GM12875 (cell line): ENCODE results near the gene NES.

Experiments
- H3K4me3 ChIP-seq: one replicate; pipeline ENCODE4 v1.5.1; 2011; ENCODE audit warnings: low read depth, low read length, control low read depth
- TF ChIP-seq, protein P1 (sequence below): IDR thresholded peaks from 2 replicates; pipeline ENCODE4 v1.5.1; 2011; ENCODE audit warnings: low read depth, mild to moderate bottlenecking, control low read depth, inconsistent platforms, low read length, moderate library complexity, borderline replicate concordance; ENCODE audit not compliant: insufficient read depth

NES gene

DNA sequence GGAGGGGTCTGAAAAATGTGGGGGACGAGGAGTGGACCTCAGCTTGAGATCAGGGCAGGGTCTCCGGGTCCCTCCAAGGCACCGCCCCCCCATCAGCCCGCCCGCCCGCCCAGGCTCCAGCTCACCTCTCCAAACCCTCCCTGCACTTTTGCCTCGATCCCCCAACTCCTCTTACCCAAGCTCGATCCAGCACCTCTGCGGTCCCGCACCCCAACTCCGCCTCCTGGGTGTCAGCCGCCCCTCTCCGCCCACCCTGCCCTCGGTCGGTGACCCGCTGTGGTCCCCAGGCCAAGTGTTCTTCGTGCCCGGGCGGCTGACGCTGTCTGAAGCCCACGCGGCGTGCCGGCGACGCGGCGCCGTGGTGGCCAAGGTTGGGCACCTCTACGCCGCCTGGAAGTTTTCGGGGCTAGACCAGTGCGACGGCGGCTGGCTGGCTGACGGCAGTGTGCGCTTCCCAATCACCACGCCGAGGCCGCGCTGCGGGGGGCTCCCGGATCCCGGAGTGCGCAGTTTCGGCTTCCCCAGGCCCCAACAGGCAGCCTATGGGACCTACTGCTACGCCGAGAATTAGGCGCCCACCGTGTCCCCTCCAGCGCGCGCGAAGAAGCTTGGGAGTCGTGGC is 52.3 kb downstream of the NES start:
- H3K4me3 ChIP-seq: peak overlapping the region; percentile 42
- TF ChIP-seq, protein P1, sequence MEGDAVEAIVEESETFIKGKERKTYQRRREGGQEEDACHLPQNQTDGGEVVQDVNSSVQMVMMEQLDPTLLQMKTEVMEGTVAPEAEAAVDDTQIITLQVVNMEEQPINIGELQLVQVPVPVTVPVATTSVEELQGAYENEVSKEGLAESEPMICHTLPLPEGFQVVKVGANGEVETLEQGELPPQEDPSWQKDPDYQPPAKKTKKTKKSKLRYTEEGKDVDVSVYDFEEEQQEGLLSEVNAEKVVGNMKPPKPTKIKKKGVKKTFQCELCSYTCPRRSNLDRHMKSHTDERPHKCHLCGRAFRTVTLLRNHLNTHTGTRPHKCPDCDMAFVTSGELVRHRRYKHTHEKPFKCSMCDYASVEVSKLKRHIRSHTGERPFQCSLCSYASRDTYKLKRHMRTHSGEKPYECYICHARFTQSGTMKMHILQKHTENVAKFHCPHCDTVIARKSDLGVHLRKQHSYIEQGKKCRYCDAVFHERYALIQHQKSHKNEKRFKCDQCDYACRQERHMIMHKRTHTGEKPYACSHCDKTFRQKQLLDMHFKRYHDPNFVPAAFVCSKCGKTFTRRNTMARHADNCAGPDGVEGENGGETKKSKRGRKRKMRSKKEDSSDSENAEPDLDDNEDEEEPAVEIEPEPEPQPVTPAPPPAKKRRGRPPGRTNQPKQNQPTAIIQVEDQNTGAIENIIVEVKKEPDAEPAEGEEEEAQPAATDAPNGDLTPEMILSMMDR: no peak

DNA sequence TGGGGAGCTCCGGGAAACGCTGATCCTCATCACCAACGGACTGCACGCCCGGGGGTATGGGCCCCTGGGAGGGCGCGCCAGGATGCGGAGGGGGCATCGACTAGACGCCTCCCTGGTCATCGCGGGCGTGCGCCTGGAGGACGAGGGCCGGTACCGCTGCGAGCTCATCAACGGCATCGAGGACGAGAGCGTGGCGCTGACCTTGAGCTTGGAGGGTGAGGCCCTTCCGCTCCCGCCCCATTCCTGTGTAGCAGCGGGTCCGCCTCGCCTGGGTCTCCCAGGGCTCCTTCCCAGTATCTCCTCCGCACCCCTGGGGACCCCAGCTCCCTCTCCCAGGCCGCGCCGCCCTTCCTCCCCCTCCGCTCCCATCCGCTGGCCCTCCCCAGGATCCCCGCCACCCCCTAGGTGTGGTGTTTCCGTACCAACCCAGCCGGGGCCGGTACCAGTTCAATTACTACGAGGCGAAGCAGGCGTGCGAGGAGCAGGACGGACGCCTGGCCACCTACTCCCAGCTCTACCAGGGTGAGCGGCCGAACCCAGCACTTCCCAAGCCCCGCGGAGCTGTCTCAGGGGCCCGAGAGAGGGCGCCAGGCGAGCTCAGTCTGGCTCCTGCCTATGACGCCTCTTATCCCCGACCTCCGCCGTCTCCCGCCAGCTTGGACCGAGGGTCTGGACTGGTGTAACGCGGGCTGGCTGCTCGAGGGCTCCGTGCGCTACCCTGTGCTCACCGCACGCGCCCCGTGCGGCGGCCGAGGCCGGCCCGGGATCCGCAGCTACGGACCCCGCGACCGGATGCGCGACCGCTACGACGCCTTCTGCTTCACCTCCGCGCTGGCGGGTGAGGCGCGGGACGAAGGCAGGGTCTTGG is 53.0 kb downstream of the NES start:
- H3K4me3 ChIP-seq: peak overlapping the region; percentile 42
- TF ChIP-seq, protein P1: peak; percentile 65

DNA sequence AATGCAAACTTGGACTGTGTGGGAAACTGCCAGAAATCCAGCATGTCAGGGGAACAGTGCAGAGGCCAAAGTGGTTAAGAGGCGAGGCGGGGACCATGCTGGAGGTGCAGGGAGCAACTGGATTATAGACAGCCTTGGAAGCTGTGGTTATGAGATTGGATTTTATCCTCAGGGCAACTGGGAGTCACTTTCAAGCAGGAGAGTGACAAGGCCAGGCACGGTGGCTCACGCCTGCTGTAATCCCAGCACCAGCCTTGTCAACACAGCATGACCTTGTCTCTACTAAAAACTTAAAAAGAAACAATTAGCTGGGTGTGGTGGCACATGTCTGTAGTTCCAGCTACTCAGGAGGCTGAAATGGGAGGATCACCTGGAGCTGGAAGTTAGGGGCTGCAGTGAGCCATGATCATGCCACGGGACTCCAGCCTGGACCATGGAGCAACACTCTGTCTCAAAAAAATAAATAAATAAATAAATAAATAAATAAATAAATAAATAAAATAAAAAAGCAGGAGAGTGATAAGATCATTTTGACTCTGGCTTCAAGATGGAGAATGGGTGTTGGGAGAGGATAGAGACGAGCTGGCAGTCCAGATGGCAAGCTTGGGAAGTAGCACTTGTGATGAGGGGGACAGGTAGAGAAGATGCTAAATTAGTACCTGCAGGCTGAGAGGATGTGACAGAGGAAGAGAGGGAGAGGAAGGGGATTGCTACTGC is 54.5 kb downstream of the NES start:
- no peak overlapping the region for H3K4me3 ChIP-seq
- TF ChIP-seq, protein P1: no peak

DNA sequence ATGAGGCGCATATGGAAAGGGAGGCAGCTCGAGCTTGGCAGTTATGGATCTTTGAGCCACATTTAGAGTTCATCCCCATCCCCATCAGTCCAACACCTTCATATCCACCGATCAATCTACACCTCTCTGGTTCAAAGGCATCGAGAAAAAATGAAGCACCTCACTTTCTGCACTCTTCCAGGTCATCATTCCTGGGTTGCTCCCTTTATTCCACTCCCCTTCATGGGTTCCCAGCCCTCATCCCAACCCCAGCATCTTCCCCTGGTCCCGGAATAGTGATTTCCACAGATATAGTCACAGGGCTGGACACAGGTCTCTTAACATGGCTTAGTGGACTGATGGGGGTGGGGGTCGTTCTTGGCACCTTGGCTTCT is 57.6 kb downstream of the NES start:
- TF ChIP-seq, protein P1: no peak
- no peak overlapping the region for H3K4me3 ChIP-seq

DNA sequence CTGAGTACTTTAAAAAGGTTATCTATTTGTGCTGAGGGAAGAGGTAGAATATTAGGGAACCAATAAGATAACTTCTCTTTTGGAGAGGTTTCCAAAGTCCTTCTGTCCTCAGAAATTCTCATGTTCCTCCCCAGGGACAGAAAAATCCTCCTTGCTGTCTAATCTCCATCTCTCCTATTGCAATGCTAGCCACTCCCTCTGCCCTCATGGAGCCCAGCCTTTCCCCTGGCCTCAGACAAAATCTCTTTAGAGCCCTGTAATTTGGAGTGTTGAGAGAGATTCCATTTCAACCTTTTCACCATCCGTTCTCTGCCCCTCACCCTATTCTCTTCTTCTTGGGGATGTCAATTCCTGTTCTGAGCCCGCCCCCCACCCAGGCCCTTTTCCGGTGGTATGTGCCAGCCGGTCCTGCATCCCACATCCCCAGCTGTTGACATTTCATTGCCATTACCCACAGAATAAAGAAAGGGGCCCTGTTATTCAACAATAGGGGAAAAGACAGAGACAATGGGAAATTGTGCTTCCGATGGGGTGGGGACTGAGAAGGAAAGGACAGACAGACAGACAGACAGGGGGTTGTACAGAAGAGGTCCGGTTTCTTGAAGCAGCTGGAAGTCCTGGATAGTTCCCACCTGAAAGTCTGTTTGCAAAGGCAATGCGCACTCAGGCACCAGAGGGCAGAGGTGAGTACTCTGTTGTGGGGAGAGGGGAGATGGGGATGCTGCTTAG is 58.2 kb downstream of the NES start, which contains the start of gene HAPLN2:
TSS of gene HAPLN2 (plus strand) at position 563 of the 729 bp plus-strand sequence. CDS start 4,076 bp downstream, outside the sequence.
- TF ChIP-seq, protein P1: peak; percentile 56; the same call in 1 of the 2 replicates
- no peak within 1 kb of the TSS for H3K4me3 ChIP-seq
